Liver (tissue), 9 donors: Measurements from ENCODE around the gene SMU1. TPM values are rescaled to one million over a fixed set of nuclear protein-coding genes. Genes with fewer than 3 reads are reported as not detected.

Source experiments
- DNase-seq: peaks from one replicate; pipeline ENCODE4 v3.0.0-alpha.2; 2017; ENCODE audit warnings: low spot score
- H3K27ac ChIP-seq, 2 donors: one replicate each; pipeline ENCODE4 v1.7.0; 2013; ENCODE audit warnings: inconsistent platforms in 2 of 2, low read length in 2 of 2, control low read depth in 1 of 2, low read depth in 1 of 2, mild to moderate bottlenecking in 1 of 2
- H3K27me3 ChIP-seq, 4 donors: one replicate each; pipeline versions ENCODE4 v1.6.1 to v1.7.0; 2013; ENCODE audit warnings: low read length in 3 of 4, inconsistent platforms in 1 of 4, mild to moderate bottlenecking in 1 of 4, moderate library complexity in 1 of 4; ENCODE audit not compliant: control insufficient read depth in 4 of 4, insufficient read depth in 4 of 4
- H3K36me3 ChIP-seq, 4 donors: one replicate each; pipeline versions ENCODE4 v1.6.1 to v1.7.0; 2013; ENCODE audit warnings: low read length in 3 of 4, mild to moderate bottlenecking in 3 of 4, low read depth in 1 of 4, moderate library complexity in 1 of 4; ENCODE audit not compliant: control insufficient read depth in 4 of 4, insufficient read depth in 3 of 4
- H3K4me1 ChIP-seq, 4 donors: one replicate each; pipeline versions ENCODE4 v1.6.1 to v1.7.0; 2013; ENCODE audit warnings: low read length in 3 of 4, mild to moderate bottlenecking in 3 of 4, moderate library complexity in 1 of 4; ENCODE audit not compliant: control insufficient read depth in 4 of 4, insufficient read depth in 4 of 4
- H3K4me3 ChIP-seq, 3 donors: one replicate each; pipeline versions ENCODE4 v1.6.1 to v1.7.0; 2013; ENCODE audit warnings: low read length in 3 of 3, control low read depth in 1 of 3, low read depth in 1 of 3, mild to moderate bottlenecking in 1 of 3
- H3K9ac ChIP-seq, 2 donors: one replicate each; pipeline ENCODE4 v1.7.0; 2013; ENCODE audit warnings: low read length in 2 of 2, mild to moderate bottlenecking in 2 of 2, moderate library complexity in 2 of 2, control low read depth in 1 of 2, low read depth in 1 of 2
- H3K9me3 ChIP-seq, 4 donors: one replicate each; pipeline versions ENCODE4 v1.6.1 to v1.7.0; 2013; ENCODE audit warnings: low read length in 3 of 4; ENCODE audit not compliant: control insufficient read depth in 4 of 4
- CTCF ChIP-seq: fragments of 150-350 bp; IDR thresholded peaks from 2 replicates; pipeline ENCODE4 v1.5.1; 2017; ENCODE audit warnings: improper control_type of control experiment, low read depth, low read length; ENCODE audit not compliant: missing input control
- EGR1 ChIP-seq, 2 donors: IDR thresholded peaks; 2 replicates each; pipeline ENCODE4 v1.6.1; 2016 to 2018; ENCODE audit warnings: antibody characterized with exemption in 2 of 2, low read depth in 2 of 2
- FOXA1 ChIP-seq: IDR thresholded peaks from 2 replicates; pipeline ENCODE4 v1.6.1; 2016; ENCODE audit warnings: antibody characterized with exemption
- FOXA2 ChIP-seq: IDR thresholded peaks from 2 replicates; pipeline ENCODE4 v1.6.1; 2016; ENCODE audit warnings: antibody characterized with exemption
- HNF4A ChIP-seq, 2 donors: conservative IDR thresholded peaks; 2 replicates each; pipeline ENCODE4 v1.6.1; 2016; ENCODE audit warnings: antibody characterized with exemption in 2 of 2, mild to moderate bottlenecking in 2 of 2
- HNF4G ChIP-seq: IDR thresholded peaks from 2 replicates; pipeline ENCODE4 v1.6.1; 2016; ENCODE audit warnings: antibody characterized with exemption
- JUND ChIP-seq, 2 donors: IDR thresholded peaks; 2 replicates each; pipeline ENCODE4 v1.6.1; 2016; ENCODE audit warnings: antibody characterized with exemption in 2 of 2
- MAX ChIP-seq: IDR thresholded peaks from 2 replicates; pipeline ENCODE4 v1.6.1; 2016; ENCODE audit warnings: antibody characterized with exemption
- RAD21 ChIP-seq, 2 donors: IDR thresholded peaks; 2 replicates each; pipeline ENCODE4 v1.6.1; 2016; ENCODE audit warnings: antibody characterized with exemption in 2 of 2, mild to moderate bottlenecking in 2 of 2
- REST ChIP-seq: IDR thresholded peaks from 2 replicates; pipeline ENCODE4 v1.6.1; 2016; ENCODE audit warnings: antibody characterized with exemption, mild to moderate bottlenecking
- RXRA ChIP-seq, 2 donors: IDR thresholded peaks; 2 replicates each; pipeline ENCODE4 v1.6.1; 2017 to 2018; ENCODE audit warnings: antibody characterized with exemption in 2 of 2, mild to moderate bottlenecking in 1 of 2
- SP1 ChIP-seq: IDR thresholded peaks from 2 replicates; pipeline ENCODE4 v1.6.1; 2018; ENCODE audit warnings: antibody characterized with exemption, mild to moderate bottlenecking
- TAF1 ChIP-seq: conservative IDR thresholded peaks from 2 replicates; pipeline ENCODE4 v1.6.1; 2016; ENCODE audit warnings: antibody characterized with exemption, mild to moderate bottlenecking
- ZBTB33 ChIP-seq: IDR thresholded peaks from 2 replicates; pipeline ENCODE4 v1.6.1; 2016; ENCODE audit warnings: antibody characterized with exemption
- WGBS: extraction: QIAGEN DNeasy Blood & Tissue Kit; methylation state at CpG from one replicate; pipeline ENCODE4 v1.1.7; 2013; 5-methylcytosine and 5-hydroxymethylcytosine counted together
- polyA plus RNA-seq, 2 donors: library from polyadenylated mRNA; stranded (reverse) in 1 of 2; unstranded in 1 of 2; fragments of 200-250 nt in 1 of 2; fragments of >200 nt in 1 of 2; fragmentation: Nextera tagmentation in 1 of 2; extraction: Ambion mirVana in 1 of 2; gene quantifications; one replicate each; pipeline versions ENCODE4 v1.2.1 to v1.2.3, GENCODE V29; 2013 to 2015
- total RNA-seq, 2 donors: library from RNA; depleted of rRNA; stranded (reverse); fragments of >200 nt; gene quantifications; one replicate each; pipeline ENCODE4 v1.2.3, GENCODE V29; 2014
- TF ChIP-seq, protein P1 (sequence below): IDR thresholded peaks from 2 replicates; pipeline ENCODE4 v1.6.1; 2016; ENCODE audit warnings: antibody characterized with exemption
- donor health status: healthy.
- donor health status: healthy.
- donor health status: healthy.
- donor health status: healthy.
- donor health status: healthy.

Gene SMU1
- total and polyA plus RNA-seq, 4 donors = 5.3 to 14.2 (median 9.5) TPM

- TF ChIP-seq, protein P1, sequence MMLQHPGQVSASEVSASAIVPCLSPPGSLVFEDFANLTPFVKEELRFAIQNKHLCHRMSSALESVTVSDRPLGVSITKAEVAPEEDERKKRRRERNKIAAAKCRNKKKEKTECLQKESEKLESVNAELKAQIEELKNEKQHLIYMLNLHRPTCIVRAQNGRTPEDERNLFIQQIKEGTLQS = no peak
- TF ChIP-seq SP1 (no peak), JUND (IDR thresholded peaks at IDR 0.05) (no peak)
These were observed 44.1 kb upstream of the SMU1 start (continued) for GRCh38 chr9:33120620-33121019.

GRCh38 chr9:33117796-33118195 lies 41.3 kb upstream of the SMU1 start:
- H3K4me3 ChIP-seq = no peak overlapping the region
- no peak overlapping the region for H3K27ac ChIP-seq
- WGBS = 96% methylated on average over 4 of the region's 4 CpGs
- H3K9me3 ChIP-seq = no peaks in the 10 kb centered on the region
- no peaks in the 10 kb centered on the region for H3K27me3 ChIP-seq
- no peak for DNase-seq
- H3K36me3 ChIP-seq = peaks cover 13 to 62% (median 51%) of the 10 kb centered on the region in 4 donors
- TF ChIP-seq FOXA1 (no peak), ZBTB33 (no peak), MAX (no peak), CTCF (no peak), SP1 (no peak), HNF4G (no peak), EGR1 (IDR thresholded peaks at IDR 0.05; ENCODE audit: low read depth in 2 of 2) (no peak), FOXA2 (no peak), RAD21 (IDR thresholded peaks at IDR 0.05) (no peak), RXRA (IDR thresholded peaks at IDR 0.05) (no peak), JUND (IDR thresholded peaks at IDR 0.05) (no peak), HNF4A (conservative IDR thresholded peaks at IDR 0.05) (no peak), REST (no peak), TAF1 (no peak)
- TF ChIP-seq, protein P1 = no peak
- no peak overlapping the region for H3K9ac ChIP-seq
- H3K4me1 ChIP-seq = no peaks in the 10 kb centered on the region
